ENCODE data around the gene STIP1. TPM values are rescaled to one million over a fixed set of nuclear protein-coding genes. Genes with fewer than 3 reads are reported as not detected.

Gene STIP1
- total and polyA plus RNA-seq, 2 donors (not counting 1 experiment from before 2014, with no cell fraction given): 49.8 to 78.7 TPM

DNA sequence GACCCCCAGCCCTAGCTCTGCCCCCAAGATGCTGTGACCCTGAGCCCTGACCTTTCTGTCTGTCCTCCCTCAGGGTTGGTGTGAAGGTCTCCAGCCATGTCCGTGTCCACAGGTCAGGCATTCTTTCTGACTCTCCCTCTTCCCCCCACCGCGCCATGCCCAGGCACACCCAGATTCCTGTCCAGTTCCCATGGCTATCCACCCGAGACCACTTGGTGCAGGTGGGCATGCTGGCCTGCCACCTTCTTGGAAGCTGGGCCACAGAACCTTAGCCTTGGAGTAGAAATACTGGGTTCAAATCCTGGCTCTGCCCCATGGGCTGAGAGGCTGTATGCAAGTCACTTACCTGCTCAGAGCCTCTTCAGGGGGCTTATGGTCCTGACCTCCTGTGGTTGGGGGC is 63.1 kb downstream of the STIP1 start:
- Mint-ChIP-seq H3K27ac (peak overlapping the region; percentile 20), H3K4me1 (peaks cover 33% of the 10 kb centered on the region), H3K9me3 (ENCODE audit: insufficient read depth) (no peaks in the 10 kb centered on the region), H3K27me3 (no peaks in the 10 kb centered on the region), H3K4me3 (peak overlapping the region; percentile 67)
- no peak for TF ChIP-seq EZH2 (IDR thresholded peaks at IDR 0.05; ENCODE audit: borderline replicate concordance, insufficient read depth, low read depth, low read length, poor library complexity, severe bottlenecking)
- TF ChIP-seq, protein P1, sequence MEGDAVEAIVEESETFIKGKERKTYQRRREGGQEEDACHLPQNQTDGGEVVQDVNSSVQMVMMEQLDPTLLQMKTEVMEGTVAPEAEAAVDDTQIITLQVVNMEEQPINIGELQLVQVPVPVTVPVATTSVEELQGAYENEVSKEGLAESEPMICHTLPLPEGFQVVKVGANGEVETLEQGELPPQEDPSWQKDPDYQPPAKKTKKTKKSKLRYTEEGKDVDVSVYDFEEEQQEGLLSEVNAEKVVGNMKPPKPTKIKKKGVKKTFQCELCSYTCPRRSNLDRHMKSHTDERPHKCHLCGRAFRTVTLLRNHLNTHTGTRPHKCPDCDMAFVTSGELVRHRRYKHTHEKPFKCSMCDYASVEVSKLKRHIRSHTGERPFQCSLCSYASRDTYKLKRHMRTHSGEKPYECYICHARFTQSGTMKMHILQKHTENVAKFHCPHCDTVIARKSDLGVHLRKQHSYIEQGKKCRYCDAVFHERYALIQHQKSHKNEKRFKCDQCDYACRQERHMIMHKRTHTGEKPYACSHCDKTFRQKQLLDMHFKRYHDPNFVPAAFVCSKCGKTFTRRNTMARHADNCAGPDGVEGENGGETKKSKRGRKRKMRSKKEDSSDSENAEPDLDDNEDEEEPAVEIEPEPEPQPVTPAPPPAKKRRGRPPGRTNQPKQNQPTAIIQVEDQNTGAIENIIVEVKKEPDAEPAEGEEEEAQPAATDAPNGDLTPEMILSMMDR (IDR thresholded peaks at IDR 0.05): no peak
- H3K27me3 ChIP-seq (replicated peaks in 1 of 4; ENCODE audit: control extremely low read depth in 1 of 4, control insufficient read depth in 3 of 4, insufficient read depth in 4 of 4, low read length in 3 of 4): no peaks in the 10 kb centered on the region
- no peak overlapping the region for H3K4me3 ChIP-seq (ENCODE audit: control extremely low read depth in 1 of 5, extremely low read depth in 1 of 5, insufficient read depth in 1 of 5, low read depth in 2 of 5, low read length in 4 of 5)
- intact Hi-C loops (cut with micrococcal nuclease): no loop called here
- H3K4me2 ChIP-seq (replicated peaks; ENCODE audit: low read depth, low read length, poor library complexity, severe bottlenecking): no peak overlapping the region
- no peak overlapping the region for H2AFZ ChIP-seq (ENCODE audit: insufficient read depth, low read depth, low read length, poor library complexity, severe bottlenecking)
- CTCF ChIA-PET: interaction anchor here (1.2 to 10.4 kb wide), 6 partner anchors 10 to 56 kb away, joined by 3 to 141 read pairs (median 20); partner anchors contain the start of genes CATSPERZ and FERMT3
- WGBS (ENCODE audit: insufficient coverage): 100% methylated on average over 4 of the region's 4 CpGs
- peaks cover 0 to 2% of the 10 kb centered on the region in 2 experiments for H3K36me3 ChIP-seq (replicated peaks in 1 of 2; ENCODE audit: control extremely low read depth in 1 of 2, control insufficient read depth in 1 of 2, extremely low read depth in 1 of 2, insufficient read depth in 2 of 2, low read length in 1 of 2)
- H4K20me1 ChIP-seq (ENCODE audit: control insufficient read depth, insufficient read depth, low read length, poor library complexity, severe bottlenecking): no peaks in the 10 kb centered on the region
- POLR2A ChIA-PET: interaction anchor here (0.7 to 1.8 kb wide), 3 partner anchors 27 to 69 kb away, joined by 3 to 5 read pairs (median 3); partner anchors contain the start of gene PRDX5
- H3K27ac ChIP-seq (ENCODE audit: low read length in 2 of 2): no peak overlapping the region
- peaks cover 4% of the 10 kb centered on the region for H3K79me2 ChIP-seq (ENCODE audit: control insufficient read depth, insufficient read depth, low read length)
- no peaks in the 10 kb centered on the region for H3K9me3 ChIP-seq (ENCODE audit: control extremely low read depth in 1 of 3, control insufficient read depth in 2 of 3, insufficient read depth in 1 of 3, low read length in 2 of 3)
- H3K4me1 ChIP-seq (ENCODE audit: control insufficient read depth in 2 of 2, insufficient read depth in 2 of 2, low read length in 2 of 2): peaks cover 27 to 51% of the 10 kb centered on the region in 2 donors
- ATAC-seq (ENCODE audit: low read depth) (no peak), DNase-seq (no peak)
- H3K9ac ChIP-seq (ENCODE audit: low read length): no peak overlapping the region

DNA sequence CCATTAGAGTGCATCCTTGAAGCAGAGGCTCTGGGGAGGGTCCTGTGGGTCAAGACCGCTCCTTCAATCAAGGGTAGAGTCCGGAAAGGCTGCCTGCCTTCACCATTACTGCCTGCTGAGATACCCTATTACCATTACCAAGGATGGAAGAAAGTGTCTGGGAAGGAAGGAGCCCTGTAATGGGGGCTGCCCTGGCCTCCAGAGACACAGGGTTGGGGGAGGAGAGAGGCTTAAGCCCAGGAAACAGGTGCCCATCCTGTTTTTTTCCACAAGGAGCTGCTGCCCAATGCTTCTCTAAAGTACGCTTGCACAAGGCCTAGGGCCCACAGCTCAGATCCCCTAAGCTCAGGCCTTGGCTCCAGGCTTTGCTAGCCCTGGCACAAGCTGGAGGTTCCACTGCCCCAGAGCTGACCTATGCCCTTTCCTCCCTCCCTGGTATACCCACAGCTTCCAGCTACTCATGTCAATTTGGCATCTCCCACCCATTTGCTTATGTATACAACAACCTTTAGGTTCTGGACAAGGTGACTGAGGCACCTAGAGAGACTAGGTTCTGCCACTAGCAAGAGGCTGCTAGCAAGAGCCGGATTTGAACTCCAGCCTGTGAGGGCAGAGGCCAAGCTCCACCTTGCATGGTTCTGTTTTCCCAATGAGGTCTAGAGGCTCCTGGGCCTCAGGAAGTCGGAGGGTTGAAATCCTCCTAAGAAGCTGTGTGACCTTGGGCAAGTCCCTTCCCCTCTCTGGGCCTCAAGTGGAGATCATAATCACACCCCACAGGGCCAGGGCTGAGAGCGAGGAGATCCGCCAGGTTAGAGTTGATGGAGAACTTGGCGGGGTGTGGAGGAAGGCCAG is 63.8 kb downstream of the STIP1 start:
- Histone ChIP-seq H4K20me1 (ENCODE audit: control insufficient read depth, insufficient read depth, low read length, poor library complexity, severe bottlenecking) (no peaks in the 10 kb centered on the region), H3K27ac (ENCODE audit: low read length in 2 of 2) (no peak overlapping the region), H3K9me3 (ENCODE audit: control extremely low read depth in 1 of 3, control insufficient read depth in 2 of 3, insufficient read depth in 1 of 3, low read length in 2 of 3) (no peaks in the 10 kb centered on the region), H3K27me3 (replicated peaks in 1 of 4; ENCODE audit: control extremely low read depth in 1 of 4, control insufficient read depth in 3 of 4, insufficient read depth in 4 of 4, low read length in 3 of 4) (no peaks in the 10 kb centered on the region), H3K9ac (ENCODE audit: low read length) (no peak overlapping the region), H2AFZ (ENCODE audit: insufficient read depth, low read depth, low read length, poor library complexity, severe bottlenecking) (no peak overlapping the region), H3K4me2 (replicated peaks; ENCODE audit: low read depth, low read length, poor library complexity, severe bottlenecking) (no peak overlapping the region), H3K36me3 (replicated peaks in 1 of 2; ENCODE audit: control extremely low read depth in 1 of 2, control insufficient read depth in 1 of 2, extremely low read depth in 1 of 2, insufficient read depth in 2 of 2, low read length in 1 of 2) (no peaks in the 10 kb centered on the region), H3K79me2 (ENCODE audit: control insufficient read depth, insufficient read depth, low read length) (peaks cover 4% of the 10 kb centered on the region), H3K4me1 (ENCODE audit: control insufficient read depth in 2 of 2, insufficient read depth in 2 of 2, low read length in 2 of 2) (peaks cover 26 to 50% of the 10 kb centered on the region in 2 donors), H3K4me3 (ENCODE audit: control extremely low read depth in 1 of 5, extremely low read depth in 1 of 5, insufficient read depth in 1 of 5, low read depth in 2 of 5, low read length in 4 of 5) (no peak overlapping the region)
- H3K4me1 Mint-ChIP-seq: peaks cover 33% of the 10 kb centered on the region
- DNase-seq (no peak), ATAC-seq (ENCODE audit: low read depth) (no peak)
- H3K27ac Mint-ChIP-seq: peak overlapping the region; percentile 20
- H3K4me3 Mint-ChIP-seq: peak overlapping the region; percentile 59
- whole genome bisulfite sequencing (ENCODE audit: insufficient coverage): 81% methylated on average over 4 of the region's 8 CpGs
- ChIA-PET POLR2A (interaction anchor here (0.6 to 1.8 kb wide), 7 partner anchors 9 to 68 kb away, joined by 3 to 5 read pairs (median 3); partner anchors contain the start of genes FKBP2 and PRDX5), CTCF (interaction anchor here (0.7 to 10.4 kb wide), 14 partner anchors 8 to 55 kb away, joined by 3 to 141 read pairs (median 6); partner anchors contain the start of genes CATSPERZ, DNAJC4, FERMT3 and FKBP2)
- no peak for TF ChIP-seq EZH2 (IDR thresholded peaks at IDR 0.05; ENCODE audit: borderline replicate concordance, insufficient read depth, low read depth, low read length, poor library complexity, severe bottlenecking)
- TF ChIP-seq, protein P1 (IDR thresholded peaks at IDR 0.05): no peak
- no peaks in the 10 kb centered on the region for H3K9me3 Mint-ChIP-seq (ENCODE audit: insufficient read depth)
- H3K27me3 Mint-ChIP-seq: no peaks in the 10 kb centered on the region
- intact Hi-C loops (cut with micrococcal nuclease): no loop called here
